Neuron (in vitro differentiated cells): ENCODE measurements around the gene SIRPA.

Source experiments
- H2AFZ ChIP-seq: one replicate; pipeline ENCODE4 v1.6.1; 2013; ENCODE audit warnings: low read depth, mild to moderate bottlenecking, inconsistent platforms, low read length, moderate library complexity
- H3K27me3 ChIP-seq: one replicate; pipeline ENCODE4 v1.6.1; 2013; ENCODE audit warnings: low read length; ENCODE audit not compliant: insufficient read depth
- H3K36me3 ChIP-seq: one replicate; pipeline ENCODE4 v1.6.1; 2013; ENCODE audit warnings: low read length; ENCODE audit not compliant: insufficient read depth
- H3K4me1 ChIP-seq: one replicate; pipeline ENCODE4 v1.6.1; 2013; ENCODE audit warnings: low read length; ENCODE audit not compliant: insufficient read depth
- H3K4me3 ChIP-seq: 2 replicates; pipeline ENCODE4 v1.5.1; 2013; ENCODE audit warnings: mild to moderate bottlenecking, low read length, moderate library complexity
- H3K9me3 ChIP-seq: one replicate; pipeline ENCODE4 v1.6.1; 2013; ENCODE audit warnings: low read length

SIRPA gene

GRCh38 chr20:1937316-1937976 is 42.2 kb downstream of the SIRPA start:
- no peaks in the 10 kb centered on the region for H3K9me3 ChIP-seq

GRCh38 chr20:1938464-1939269 is 43.5 kb downstream of the SIRPA start:
- no peaks in the 10 kb centered on the region for H3K4me1 ChIP-seq
- H3K4me3 ChIP-seq: no peak overlapping the region
- H3K27me3 ChIP-seq: peaks cover 9% of the 10 kb centered on the region
- H2AFZ ChIP-seq: no peak overlapping the region
- no peaks in the 10 kb centered on the region for H3K9me3 ChIP-seq
- H3K36me3 ChIP-seq: no peaks in the 10 kb centered on the region

More at GRCh38 chr20:1937316-1937976, 42.2 kb downstream of the SIRPA start:
- Histone ChIP-seq H3K27me3 (no peaks in the 10 kb centered on the region), H2AFZ (no peak overlapping the region), H3K4me3 (no peak overlapping the region), H3K4me1 (no peaks in the 10 kb centered on the region), H3K36me3 (no peaks in the 10 kb centered on the region)

GRCh38 chr20:1939270-1939595 is 44.0 kb downstream of the SIRPA start:
- H3K4me3 ChIP-seq: no peak overlapping the region
- H3K4me1 ChIP-seq: no peaks in the 10 kb centered on the region

GRCh38 chr20:1940581-1940980 is 45.4 kb downstream of the SIRPA start:
- Histone ChIP-seq H3K4me1 (no peaks in the 10 kb centered on the region), H3K4me3 (no peak overlapping the region), H3K36me3 (no peaks in the 10 kb centered on the region), H2AFZ (no peak overlapping the region), H3K9me3 (no peaks in the 10 kb centered on the region), H3K27me3 (peaks cover 27% of the 10 kb centered on the region)

More at GRCh38 chr20:1939270-1939595, 44.0 kb downstream of the SIRPA start:
- Histone ChIP-seq H3K27me3 (peaks cover 13% of the 10 kb centered on the region), H3K9me3 (no peaks in the 10 kb centered on the region), H3K36me3 (no peaks in the 10 kb centered on the region), H2AFZ (no peak overlapping the region)

GRCh38 chr20:1941226-1941625 is 46.0 kb downstream of the SIRPA start:
- Histone ChIP-seq H2AFZ (no peak overlapping the region), H3K4me1 (no peaks in the 10 kb centered on the region), H3K4me3 (no peak overlapping the region), H3K27me3 (peaks cover 33% of the 10 kb centered on the region), H3K36me3 (no peaks in the 10 kb centered on the region), H3K9me3 (no peaks in the 10 kb centered on the region)

- no peaks in the 10 kb centered on the region for H3K9me3 ChIP-seq
- H3K4me3 ChIP-seq: no peak overlapping the region
- peaks cover 2% of the 10 kb centered on the region for H3K4me1 ChIP-seq
- H3K27me3 ChIP-seq: peaks cover 41% of the 10 kb centered on the region
- H2AFZ ChIP-seq: no peak overlapping the region
- no peaks in the 10 kb centered on the region for H3K36me3 ChIP-seq
Observed at GRCh38 chr20:1942061-1942460, 46.9 kb downstream of the SIRPA start.

- Histone ChIP-seq H2AFZ (no peak overlapping the region), H3K36me3 (no peaks in the 10 kb centered on the region), H3K4me3 (no peak overlapping the region), H3K27me3 (peaks cover 47% of the 10 kb centered on the region), H3K4me1 (peaks cover 4% of the 10 kb centered on the region), H3K9me3 (no peaks in the 10 kb centered on the region)
Observed at GRCh38 chr20:1942486-1943274, 47.5 kb downstream of the SIRPA start.

GRCh38 chr20:1943275-1944002 is 48.2 kb downstream of the SIRPA start:
- Histone ChIP-seq H3K4me3 (no peak overlapping the region), H2AFZ (no peak overlapping the region), H3K27me3 (peaks cover 55% of the 10 kb centered on the region), H3K4me1 (peaks cover 4% of the 10 kb centered on the region), H3K36me3 (no peaks in the 10 kb centered on the region), H3K9me3 (no peaks in the 10 kb centered on the region)

- peaks cover 64% of the 10 kb centered on the region for H3K27me3 ChIP-seq
- no peak overlapping the region for H3K4me3 ChIP-seq
- H2AFZ ChIP-seq: no peak overlapping the region
- H3K36me3 ChIP-seq: no peaks in the 10 kb centered on the region
- H3K4me1 ChIP-seq: peaks cover 4% of the 10 kb centered on the region
- H3K9me3 ChIP-seq: no peaks in the 10 kb centered on the region
Observed at GRCh38 chr20:1944345-1945091, 49.3 kb downstream of the SIRPA start.

GRCh38 chr20:1945134-1945618 is 50.0 kb downstream of the SIRPA start:
- no peaks in the 10 kb centered on the region for H3K36me3 ChIP-seq
- H3K27me3 ChIP-seq: peaks cover 71% of the 10 kb centered on the region
- H3K4me3 ChIP-seq: no peak overlapping the region
- H3K9me3 ChIP-seq: no peaks in the 10 kb centered on the region
- H3K4me1 ChIP-seq: peaks cover 4% of the 10 kb centered on the region
- no peak overlapping the region for H2AFZ ChIP-seq

GRCh38 chr20:1945660-1946059 is 50.5 kb downstream of the SIRPA start:
- Histone ChIP-seq H3K9me3 (no peaks in the 10 kb centered on the region), H2AFZ (no peak overlapping the region), H3K36me3 (no peaks in the 10 kb centered on the region), H3K27me3 (peaks cover 72% of the 10 kb centered on the region), H3K4me1 (peaks cover 4% of the 10 kb centered on the region), H3K4me3 (no peak overlapping the region)

- H3K9me3 ChIP-seq: no peaks in the 10 kb centered on the region
- no peak overlapping the region for H2AFZ ChIP-seq
- no peak overlapping the region for H3K4me3 ChIP-seq
- H3K27me3 ChIP-seq: peaks cover 78% of the 10 kb centered on the region
- H3K4me1 ChIP-seq: peaks cover 4% of the 10 kb centered on the region
- no peaks in the 10 kb centered on the region for H3K36me3 ChIP-seq
Observed at GRCh38 chr20:1946442-1946761, 51.2 kb downstream of the SIRPA start.
